ENCODE measurements around the gene GDAP2. TPM values are rescaled to one million over a fixed set of nuclear protein-coding genes. Genes with fewer than 3 reads are reported as not detected.

The GDAP2 gene
- total RNA-seq, 1 experiment from 2014 or later = 25.3 TPM

- peak; percentile 52 for DNase-seq (ENCODE audit: low spot score)
Observed at GRCh38 chr1:117842408-117843170, 86.8 kb downstream of the GDAP2 start.

- no peak for DNase-seq (ENCODE audit: low spot score)
Observed at GRCh38 chr1:117841117-117841650, 88.2 kb downstream of the GDAP2 start.

- peak; percentile 81 for DNase-seq (ENCODE audit: low spot score)
Observed at GRCh38 chr1:117838911-117839310, 90.5 kb downstream of the GDAP2 start.

GRCh38 chr1:117836069-117836468, 93.4 kb downstream of the GDAP2 start:
- DNase-seq (ENCODE audit: low spot score) = no peak

DNA sequence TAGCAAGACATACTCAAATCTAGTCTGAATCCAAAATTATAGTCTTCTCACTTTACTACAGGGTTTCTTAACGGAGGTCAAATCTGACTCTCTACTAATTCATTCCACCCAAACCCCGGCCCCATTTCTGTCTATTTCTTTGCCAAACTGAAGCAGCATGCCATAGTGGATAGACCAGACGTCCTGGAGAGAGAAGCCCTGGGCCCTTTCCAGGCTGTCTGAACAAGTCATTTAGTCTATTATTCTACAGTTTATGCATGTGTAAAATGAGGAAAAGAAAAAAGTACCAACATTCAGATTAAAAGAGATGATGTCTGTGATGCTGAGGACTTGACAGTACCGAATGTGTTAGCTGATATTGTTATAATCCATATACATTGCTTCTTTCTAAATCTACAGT, 95.0 kb downstream of the GDAP2 start:
- DNase-seq (ENCODE audit: low spot score) = no peak

DNA sequence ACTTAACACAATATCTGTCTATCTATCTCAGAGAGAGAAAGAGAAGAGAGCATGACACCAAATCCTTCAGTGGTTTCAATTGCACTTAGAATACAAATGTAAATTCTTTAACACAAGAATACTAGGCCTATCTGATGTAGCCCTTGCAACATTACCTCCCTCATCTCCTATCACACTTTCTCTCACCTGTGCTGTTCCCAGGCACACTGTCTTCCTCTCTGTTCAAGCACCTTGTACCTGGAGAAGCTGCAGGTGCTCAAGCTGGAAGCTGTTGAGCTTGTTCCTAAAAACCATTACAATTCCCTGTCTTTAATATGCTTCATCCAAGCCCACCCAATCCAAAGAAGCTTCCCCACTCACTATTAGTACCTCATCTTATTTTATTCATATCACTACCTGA, 97.0 kb downstream of the GDAP2 start:
- no peak for DNase-seq (ENCODE audit: low spot score)

GRCh38 chr1:117830222-117830621, 99.2 kb downstream of the GDAP2 start:
- no peak for DNase-seq (ENCODE audit: low spot score)

GRCh38 chr1:117828201-117828600, 101.2 kb downstream of the GDAP2 start:
- DNase-seq (ENCODE audit: low spot score) = no peak

DNA sequence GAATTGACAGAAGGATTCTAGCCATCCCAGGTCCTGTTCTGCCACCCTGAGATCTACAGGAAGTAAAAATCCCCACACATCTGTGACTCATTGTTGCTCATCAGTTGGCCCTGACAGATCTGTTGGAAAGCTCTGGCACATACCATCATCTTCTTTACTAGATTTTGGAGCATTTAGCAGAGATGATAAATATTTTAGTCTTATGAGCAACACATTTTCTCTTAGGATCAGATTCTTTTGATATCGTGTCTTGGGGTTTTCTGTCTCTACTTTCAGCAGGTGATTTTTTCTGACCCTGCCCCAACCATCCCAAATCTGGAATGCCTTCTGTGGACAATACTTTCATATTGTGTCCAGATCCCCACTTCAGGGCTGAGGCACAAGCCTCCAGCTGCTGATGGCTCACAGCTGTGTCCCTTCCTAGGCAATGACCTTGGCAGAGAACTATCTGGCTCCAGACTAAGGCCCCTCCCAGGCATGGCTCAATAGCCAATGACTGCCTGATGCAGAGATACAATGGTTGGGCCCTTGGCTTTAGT, 102.8 kb downstream of the GDAP2 start:
- peak; percentile 95 for DNase-seq (ENCODE audit: low spot score)

- no peak for DNase-seq (ENCODE audit: low spot score)
Observed at GRCh38 chr1:117826119-117826518, 103.3 kb downstream of the GDAP2 start.

- DNase-seq (ENCODE audit: low spot score) = no peak
Observed at GRCh38 chr1:117825414-117825813, 104.0 kb downstream of the GDAP2 start.

DNA sequence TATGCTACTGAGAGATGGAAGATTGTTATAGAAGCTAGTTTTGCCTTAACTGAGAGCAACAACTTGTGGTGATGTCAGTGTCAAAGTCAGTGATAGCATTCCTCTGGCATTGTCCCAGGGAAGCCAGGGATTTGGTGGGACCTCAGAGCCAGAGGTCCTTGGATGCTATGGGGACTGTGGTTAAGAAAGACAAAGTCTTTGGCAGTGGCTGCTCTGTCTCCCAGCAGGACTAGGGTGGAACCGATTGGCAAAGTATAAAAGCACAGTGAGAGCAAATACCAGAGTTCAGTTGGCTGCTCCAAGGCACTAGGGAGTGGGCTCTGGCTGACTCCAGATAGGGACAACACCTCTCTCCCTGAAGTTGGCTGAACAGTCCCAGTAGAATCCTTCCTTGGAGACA, 104.8 kb downstream of the GDAP2 start:
- no peak for DNase-seq (ENCODE audit: low spot score)

DNA sequence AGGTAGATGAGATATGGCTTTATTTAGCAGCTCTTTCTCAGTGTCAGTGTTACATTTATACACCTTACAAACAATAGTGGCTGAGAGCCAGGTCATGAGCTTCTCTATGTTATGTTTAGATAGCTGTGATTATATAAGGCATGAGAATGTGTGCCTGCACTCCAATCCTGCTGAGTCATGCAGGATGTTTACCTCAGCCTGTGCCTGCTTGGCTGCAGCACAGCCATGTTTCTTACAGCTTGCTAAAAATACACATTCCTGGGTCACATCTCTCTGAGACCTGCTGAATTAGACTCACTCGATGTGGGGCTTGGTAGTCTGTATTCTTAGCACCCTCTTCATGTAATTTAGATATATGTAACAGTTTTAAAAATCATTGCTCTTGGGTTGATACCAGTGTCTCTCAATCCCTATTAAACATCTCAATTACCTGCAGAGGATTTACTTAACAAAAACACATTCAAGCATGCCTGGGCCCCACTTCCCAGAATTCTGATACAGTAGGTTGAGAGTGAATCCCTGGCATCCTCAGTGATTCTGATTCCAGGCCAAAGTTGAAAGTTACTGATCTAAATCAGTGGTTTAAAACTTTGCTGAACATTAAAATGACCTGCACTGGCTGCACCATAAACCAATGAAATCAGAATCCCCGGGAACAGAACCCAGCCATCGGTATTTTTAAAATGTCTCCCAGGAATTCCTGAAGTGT, 107.5 kb downstream of the GDAP2 start:
- peak; percentile 94 for DNase-seq (ENCODE audit: low spot score)

DNA sequence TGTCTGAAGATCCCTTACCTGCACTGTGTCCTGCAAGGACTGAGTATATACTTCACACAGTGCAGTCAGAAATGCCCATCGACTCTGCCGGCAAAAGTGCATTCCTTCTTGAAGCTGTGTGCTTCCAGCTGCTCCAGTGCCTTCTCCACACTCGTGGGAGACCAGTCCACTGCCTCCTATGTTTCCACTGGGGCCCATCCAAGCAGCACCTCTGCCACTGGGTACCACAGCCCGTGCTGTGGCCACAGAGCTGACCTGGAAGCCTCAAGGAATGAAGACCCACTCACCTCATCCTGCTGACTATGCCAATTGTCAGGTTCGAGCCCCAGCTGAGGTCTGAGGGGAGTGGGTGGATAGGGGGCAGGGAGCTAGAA, 108.1 kb downstream of the GDAP2 start:
- DNase-seq (ENCODE audit: low spot score) = no peak

DNA sequence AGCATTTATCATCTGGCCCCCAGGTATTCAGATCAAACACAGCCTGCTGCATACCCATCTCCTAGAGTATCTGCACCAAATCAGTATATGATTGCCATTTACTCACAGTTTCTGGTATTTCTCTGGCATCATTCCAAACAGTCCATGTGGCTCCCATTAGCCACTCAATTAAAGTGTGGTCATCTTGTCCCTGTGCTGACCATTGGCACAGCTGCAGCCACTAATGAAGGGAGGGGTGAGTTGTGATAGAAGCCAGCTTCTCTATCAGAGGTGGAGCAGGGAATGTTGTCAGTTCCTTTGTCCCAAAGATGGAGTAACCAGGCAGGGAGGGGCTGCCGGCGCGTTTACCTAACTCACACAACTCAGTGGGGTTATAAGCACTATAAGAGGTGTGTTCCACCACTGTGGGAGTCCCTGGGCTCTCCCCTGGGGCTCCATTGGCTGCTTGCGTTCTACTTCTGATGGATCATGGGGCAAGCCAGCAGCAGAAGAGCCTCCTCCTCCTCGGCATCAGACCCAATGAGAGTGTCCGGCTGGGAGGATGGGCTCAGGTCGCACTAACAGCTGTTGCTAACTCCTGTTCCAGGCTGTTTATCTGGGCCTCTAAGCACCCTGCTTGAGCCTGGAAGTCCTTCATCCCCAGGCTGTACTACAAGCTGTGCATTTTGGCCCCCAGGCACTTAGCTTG, 108.6 kb downstream of the GDAP2 start:
- DNase-seq (ENCODE audit: low spot score) = peak; percentile 74

DNA sequence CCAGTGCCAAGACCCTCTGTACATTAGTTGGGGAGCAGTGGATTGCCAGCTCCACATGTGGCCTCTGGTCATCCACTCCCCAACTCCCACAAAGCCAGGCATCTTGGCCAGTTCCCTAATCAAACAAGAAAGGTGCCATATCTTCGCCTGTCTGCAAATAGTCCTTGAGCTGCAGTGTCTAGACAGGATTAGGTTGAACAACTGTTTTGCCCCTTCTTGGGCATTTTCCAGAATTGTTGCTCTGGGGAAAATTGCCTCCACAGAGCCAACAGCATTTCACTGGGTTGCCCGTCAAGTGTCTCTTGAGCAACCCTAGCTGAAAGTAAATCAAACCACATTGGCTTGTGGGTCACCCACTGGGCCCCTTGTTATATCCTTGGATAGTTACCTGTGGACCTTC, 109.3 kb downstream of the GDAP2 start:
- DNase-seq (ENCODE audit: low spot score) = no peak

GRCh38 chr1:117819301-117819700, 110.1 kb downstream of the GDAP2 start:
- no peak for DNase-seq (ENCODE audit: low spot score)

- DNase-seq (ENCODE audit: low spot score) = no peak
Observed at GRCh38 chr1:117818456-117818855, 111.0 kb downstream of the GDAP2 start.

DNA sequence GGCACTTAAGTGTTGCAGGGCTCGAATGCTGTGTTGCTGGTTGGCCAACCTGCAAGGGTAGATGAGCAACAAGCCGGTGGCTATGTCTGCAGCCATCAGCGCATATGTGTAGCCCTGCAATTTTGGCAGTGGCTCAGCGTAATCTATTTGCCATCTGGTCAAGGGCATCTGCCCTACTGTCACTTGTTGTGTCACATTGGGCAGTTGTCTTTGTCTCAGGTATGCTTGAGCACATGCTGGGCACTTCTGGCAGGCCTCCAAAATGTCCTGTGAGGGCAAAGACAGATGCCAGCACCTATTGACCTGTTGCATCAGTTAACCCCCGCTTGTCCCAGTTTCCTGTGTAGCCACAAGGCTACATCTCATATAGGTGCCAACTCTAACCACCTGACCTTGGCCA, 111.8 kb downstream of the GDAP2 start:
- DNase-seq (ENCODE audit: low spot score) = no peak

GRCh38 chr1:117815926-117816325, 113.5 kb downstream of the GDAP2 start:
- DNase-seq (ENCODE audit: low spot score) = no peak

DNA sequence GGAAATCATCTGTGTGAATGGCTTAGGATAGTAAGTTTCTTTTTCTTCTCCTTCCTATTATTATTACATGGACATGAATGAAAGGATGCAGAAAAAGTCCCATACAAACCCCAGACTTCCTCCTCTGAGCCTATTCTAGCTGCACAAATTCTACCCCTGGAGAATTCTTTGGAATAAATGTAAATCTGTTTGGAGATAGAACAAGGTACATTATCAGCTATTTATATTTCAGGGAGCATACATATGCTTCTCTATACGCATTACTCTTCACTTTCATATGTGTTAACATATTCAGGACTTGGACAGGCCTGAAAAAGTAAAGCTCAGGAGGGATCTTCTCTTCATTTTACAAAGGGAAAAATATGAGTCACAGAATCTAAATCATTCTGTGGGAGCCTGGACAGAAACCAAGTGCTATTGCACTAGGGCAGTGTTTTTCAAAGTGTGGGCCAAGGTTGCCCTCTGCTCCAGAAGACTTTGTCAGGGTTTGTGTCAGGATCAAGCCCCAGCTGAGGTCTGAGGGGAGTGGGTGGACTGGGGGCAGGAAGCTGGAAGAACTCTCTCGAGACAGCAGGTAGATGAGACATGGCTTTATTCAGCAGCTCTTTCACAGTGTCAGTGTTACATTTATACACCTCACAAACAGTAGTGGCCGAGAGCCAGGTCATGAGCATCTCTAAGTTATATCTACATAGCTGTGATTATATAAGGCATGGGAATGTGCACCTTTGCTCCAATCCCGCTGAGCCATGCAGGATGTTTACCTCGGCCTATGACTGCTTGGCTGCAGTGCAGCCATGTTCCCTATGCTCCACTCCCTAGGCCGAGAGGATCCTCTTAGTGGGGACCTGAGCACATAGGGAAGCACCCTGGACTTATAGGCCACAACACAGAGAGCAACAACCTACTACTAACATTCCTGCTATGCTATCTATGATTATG, 114.3 kb downstream of the GDAP2 start:
- peak; percentile 69 for DNase-seq (ENCODE audit: low spot score)

All from A172 (cell line).